GM21786 (cell line): ENCODE results near the gene SNTG2.
"Not testable (repeated sequence)": the region's sequence is repeated elsewhere in the genome, so short reads cannot be mapped to it uniquely, and the experiment has no call there.

Experiments
- ATAC-seq: cut with Tn5 transposase; IDR thresholded peaks from one replicate; pipeline ENCODE4 v1.9.1; 2021; ENCODE audit not compliant: unreplicated experiment

The SNTG2 gene

DNA sequence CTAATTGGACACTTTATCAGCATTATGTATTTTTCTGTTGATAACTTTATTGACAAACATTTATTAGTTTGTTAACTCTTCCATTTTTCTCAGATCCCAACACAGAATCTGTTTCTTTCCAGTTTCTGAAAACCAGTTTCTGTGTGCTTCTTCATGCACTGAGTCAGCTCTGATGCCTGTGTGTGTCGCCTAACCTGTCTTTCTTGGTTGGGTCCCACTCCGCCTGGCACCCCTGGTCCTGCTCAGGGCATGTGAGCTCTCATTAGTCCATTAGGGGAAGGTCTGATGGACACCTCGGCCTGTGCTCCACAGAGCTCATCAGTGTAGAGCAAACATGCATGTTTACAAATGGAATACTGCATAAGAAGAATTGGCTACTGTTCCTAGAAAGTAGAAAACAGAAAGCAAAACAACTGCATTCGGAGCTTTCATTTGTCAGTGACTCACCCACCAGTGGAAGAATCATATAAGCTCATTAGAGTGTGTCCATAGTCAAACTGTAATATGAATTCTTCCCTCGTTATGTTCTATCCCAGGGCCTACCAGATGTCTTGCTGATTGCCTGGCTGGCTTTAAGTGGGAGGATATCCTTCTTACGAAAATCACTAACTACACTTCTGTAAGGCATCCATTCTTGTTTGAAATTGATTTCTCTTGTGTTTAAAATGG lies 137.7 kb downstream of the SNTG2 start:
- no peak for ATAC-seq

DNA sequence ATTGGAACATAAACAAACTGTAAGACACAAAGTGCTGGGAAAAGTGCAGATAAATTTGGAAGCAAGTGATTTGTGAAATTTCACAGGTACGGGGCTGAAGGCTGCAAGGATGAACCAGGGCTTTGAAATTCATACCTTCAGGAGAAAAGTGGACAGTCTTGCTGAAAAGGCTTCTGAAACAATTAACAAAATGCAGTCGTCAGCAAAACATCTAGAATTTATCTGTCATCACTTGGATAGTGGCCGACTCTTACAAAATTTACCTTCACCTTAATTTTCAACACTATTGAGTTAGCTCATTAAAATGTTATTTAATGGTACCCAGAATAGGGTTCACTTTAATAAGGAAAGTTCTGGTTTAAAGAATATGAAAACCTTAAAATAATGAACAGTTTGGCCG lies 138.3 kb downstream of the SNTG2 start:
- ATAC-seq = no peak

DNA sequence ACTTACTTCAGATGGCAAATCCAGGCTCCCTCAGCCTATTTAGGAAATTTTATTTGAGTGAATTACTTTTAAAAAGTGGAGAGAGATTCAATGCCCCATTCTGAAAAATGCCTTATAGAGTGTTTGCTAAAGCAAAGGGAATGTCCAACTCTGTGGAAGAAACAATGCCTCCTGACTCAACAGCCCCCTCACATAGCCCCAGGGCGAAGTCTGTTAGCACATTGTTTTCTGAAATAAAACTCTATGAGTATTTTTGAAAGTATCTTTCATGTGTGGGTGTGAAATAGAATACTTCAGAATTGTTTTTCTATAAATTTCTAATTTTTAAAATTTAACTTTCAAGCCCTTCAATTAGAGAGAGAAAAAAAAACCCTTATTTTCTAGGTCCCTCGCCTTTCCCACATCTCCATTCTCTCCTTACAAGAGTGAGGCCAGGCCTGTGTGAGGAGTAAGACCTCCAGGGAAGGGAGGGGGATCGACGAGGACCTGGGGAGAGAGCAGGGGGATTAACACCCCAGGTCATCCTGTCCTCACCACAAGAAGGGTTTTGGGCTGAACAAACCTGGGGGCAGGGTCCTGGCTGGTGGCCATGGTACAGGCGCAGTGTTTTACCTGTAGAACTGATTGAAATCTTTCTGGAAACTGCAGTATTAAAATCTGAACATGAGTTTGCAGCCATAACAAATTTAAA lies 141.4 kb downstream of the SNTG2 start:
- ATAC-seq = no peak

DNA sequence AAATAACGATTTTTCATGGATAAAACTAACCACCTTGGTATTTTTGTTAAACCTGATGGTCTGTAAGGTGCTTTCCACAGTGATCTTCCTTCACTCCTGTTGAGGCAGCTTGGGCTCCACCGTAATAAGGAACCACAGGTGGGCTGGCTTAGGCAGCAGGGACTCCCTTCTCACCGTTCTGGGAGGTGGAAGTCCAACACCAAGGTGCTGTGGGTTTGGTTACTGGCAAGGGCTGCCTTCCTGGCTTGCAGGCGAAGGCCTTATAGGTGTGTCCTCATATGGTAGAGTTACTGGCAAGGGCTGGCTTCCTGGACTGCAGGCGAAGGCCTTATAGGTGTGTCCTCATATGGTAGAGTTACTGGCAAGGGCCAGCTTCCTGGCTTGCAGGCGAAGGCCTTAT lies 143.0 kb downstream of the SNTG2 start:
- not testable (repeated sequence) for ATAC-seq

DNA sequence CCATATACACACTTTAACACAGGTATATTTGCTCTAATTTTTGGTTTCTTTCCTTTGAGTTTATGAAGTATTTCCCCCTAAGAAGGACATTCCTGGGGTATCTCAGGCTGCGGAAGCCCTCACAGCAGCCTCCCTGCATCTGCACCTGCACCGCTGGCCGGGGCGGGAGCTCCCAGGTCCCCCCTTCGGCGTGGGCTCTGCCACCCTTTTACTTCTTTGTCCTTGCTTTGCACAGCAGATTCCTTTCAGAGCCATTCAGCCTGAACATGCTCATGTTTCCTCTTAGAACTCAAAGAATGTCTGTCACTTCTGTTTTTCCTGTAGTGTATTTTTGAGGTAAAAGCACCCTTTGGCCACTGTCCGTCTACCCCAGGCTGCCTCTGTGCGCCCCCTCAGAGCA lies 146.5 kb downstream of the SNTG2 start:
- no peak for ATAC-seq

DNA sequence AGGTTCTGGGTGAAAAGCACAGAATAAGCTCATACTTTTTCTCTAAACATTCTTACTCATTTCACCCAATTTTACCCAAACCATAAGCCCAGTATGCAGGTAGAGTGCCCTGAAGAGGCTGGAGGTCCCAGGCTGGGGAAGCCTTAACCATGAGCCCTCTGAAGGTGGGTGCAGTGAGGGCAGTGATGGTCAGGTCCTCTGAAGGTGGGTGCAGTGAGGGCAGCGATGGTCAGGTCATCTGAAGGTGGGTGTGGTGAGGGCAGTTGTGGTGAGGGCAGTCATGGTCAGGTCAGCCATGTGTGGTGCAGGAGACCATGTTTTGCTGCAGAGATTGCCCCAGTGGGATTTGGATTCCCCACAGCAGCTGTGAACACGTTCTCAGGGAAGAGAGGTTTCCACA lies 148.8 kb downstream of the SNTG2 start:
- no peak for ATAC-seq

DNA sequence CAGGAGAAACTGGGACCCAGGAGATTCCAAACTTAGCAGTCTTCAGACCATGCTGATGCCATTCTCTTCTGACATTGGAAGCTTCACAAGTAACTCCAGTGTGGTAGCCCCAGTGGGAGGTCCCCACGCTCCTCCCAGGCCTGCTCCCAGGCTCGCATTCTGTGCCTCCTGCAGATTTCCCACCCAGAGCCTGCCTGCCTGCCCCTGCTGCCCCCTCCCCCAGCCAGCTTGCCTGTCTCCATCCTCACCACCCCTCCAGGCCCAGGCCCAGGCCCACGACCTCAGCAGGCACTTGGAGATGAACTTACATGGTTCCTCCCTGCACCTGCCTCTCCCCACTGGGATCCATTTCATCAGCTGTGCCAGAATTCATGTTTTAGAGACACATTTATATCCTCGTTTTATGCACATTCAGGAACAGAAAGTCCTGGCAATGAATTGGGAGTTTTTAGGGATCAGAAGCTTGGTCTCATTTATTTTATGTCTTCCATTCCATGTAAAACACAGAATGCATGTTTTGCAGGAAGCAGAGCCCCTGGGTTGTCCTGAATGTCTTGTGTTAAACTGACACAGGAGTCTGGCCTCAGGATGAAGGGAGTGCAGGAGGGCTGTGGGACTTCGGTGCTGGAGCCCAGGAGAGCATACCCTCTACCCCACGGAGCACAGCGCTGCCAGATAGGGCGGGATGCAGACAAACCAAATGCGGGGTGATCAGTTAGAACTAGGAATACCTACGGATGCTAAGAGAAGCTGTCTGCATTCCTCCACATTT lies 150.5 kb downstream of the SNTG2 start:
- no peak for ATAC-seq

DNA sequence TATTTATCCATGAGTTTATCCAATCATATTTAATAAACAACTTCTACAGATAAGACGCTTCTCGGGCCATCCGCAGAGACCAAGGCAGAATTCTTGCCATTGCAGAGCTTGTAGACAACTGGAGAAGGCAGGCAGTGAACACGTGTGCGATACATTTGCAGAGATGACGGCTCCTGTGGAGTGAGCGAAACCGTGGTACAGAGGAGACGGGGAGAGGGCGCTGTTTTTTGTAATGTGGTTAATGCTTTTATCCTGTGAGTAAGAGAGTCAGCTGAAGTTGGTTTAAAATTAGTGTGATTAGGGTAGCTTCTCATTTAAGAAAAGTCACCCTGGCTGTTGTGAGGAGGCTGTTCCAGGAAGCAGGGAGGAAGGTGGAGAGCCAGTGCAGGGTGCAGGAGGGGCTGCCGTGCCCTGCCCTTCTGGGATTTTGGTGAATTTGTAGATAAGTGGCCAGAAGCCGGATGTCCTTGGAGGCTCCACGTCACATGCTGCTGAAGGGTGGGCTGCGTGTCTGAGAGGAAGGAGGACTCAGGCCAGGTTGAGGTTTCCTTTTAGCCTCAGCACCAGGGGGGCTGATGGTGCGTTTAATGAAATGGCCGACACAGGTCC lies 151.4 kb downstream of the SNTG2 start:
- no peak for ATAC-seq

DNA sequence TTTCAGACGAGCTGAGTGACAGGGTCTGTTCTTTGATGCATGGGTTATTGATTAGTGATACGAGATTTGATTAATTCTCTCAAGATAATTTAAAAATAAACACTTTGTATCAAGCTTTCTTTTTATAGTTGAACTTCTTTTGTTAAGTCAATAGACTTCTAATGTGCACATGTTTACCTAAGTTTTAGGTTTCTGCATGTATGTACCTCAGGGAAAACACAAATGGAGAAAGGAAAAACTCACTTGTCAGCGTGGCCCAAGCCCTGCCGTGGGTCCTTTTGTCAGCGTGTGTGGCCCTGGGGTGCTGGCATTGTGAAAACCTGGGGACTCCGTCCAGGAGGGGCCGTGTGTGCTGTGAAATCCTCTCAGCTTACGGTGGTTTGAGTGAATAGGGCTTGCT lies 153.7 kb downstream of the SNTG2 start:
- no peak for ATAC-seq

DNA sequence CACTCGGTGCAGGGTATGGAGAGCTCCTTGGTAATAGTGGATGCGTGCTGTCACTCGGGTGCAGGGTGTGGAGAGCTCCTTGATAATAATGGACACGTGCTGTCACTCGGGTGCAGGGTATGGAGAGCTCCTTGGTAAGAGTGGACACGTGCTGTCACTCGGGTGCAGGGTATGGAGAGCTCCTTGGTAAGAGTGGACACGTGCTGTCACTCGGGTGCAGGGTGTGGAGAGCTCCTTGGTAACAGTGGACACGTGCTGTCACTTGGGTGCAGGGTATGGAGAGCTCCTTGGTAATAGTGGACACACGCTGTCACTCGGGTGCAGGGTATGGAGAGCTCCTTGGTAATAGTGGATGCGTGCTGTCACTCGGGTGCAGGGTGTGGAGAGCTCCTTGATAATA lies 155.7 kb downstream of the SNTG2 start:
- ATAC-seq = not testable (repeated sequence)

DNA sequence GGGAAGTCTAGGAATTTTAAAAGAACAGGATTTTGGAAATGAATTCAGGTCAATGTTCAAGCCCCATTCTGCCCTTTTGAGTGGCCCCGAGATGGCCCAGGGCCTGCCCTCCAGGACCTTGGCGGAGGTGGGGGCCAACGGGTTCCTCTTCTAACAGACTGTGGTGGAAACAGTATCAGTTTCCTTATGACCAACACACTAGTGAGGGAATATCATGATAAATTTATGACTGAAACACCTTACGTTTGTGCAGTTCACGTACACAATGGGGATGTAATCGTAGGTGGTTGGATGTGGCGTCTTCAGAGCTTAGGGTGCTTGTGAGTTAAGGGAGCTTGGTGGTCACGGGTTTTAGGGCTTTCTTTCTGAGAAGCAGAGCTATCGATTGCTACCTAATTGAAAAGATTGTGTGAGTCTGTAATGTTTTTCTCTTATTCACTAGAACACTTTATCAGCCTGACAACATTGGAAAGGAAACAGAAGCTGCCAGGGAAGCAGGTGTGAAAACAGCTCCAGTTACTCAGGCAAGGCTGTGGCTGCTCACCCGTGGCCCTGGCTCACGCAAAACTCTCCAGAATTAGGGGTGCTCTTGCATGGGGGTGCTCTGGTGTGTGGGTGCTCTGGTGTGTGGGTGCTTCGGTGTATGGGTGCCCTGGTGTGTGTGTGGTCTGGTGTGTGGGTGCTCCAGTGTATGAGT lies 165.3 kb downstream of the SNTG2 start:
- ATAC-seq = no peak

DNA sequence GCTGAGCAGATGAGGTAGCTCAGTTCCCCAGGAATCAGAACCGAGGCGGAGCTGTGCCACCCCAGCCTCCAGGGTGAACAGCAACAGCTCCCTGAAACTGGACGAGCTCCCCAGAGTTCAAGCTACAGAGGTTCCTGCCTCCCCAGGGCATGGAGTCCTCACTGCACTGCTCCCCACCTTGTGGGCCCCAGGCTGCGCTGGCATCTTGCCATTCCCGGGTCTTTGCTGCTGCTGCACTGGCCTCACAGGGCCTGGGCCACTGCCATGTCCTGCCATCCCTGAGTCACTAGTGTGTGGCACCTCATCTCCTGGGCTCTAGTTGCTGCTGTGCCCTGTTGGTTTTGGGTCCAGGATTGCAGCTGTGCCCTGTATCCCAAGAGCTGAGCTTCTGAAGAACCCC lies 166.9 kb downstream of the SNTG2 start:
- no peak for ATAC-seq

DNA sequence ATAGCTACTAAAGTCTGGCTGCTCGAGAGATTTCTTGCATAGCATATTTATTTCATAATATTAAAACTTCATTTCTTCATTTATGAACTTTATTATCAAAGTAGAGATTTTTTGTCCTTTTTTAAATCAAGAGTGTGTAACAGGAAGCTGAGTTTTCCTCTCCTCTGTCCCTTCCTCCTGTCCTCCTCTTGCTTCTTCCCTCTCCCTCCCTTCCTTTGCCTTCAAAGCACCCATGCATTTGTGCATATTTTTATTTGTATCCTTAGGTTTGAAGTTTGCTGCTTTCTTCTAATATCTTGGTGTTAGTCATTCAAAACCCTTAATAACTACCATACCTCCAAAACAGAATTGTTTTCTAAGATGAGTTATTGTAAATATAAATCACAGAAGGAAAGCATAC lies 174.6 kb downstream of the SNTG2 start:
- ATAC-seq = no peak

DNA sequence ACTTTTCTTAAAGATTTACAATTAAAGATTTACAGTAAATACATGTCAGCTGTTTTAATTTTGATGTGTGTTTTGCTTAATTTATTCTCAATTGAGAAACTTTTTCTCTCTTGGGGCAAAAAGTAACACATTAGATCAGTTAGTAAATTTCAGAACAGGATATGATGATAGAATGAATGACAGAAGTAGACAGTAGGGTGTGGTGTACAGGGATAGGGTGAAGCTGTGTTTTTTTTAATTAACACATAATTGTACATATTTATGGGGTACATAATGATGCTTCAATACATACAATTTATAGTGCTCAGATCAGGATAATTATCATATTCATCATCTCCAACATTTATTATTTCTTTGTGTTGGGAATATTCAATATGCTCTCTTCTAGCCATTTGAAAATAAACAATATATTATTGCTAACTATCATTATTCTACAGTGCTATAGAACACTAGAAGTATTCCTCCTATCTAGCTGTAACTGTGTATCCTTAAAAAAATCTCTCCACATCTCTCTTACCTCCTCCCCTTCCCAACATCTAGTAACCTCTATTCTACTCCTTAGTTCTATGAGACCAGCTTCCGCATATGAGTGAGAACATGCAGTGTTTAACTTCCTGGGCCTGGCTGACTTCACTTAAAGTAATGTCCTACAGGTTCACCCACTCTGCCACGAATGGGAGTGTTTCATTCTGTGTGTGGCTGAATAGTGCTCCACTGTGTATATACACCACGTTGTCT lies 175.2 kb downstream of the SNTG2 start:
- ATAC-seq = no peak

DNA sequence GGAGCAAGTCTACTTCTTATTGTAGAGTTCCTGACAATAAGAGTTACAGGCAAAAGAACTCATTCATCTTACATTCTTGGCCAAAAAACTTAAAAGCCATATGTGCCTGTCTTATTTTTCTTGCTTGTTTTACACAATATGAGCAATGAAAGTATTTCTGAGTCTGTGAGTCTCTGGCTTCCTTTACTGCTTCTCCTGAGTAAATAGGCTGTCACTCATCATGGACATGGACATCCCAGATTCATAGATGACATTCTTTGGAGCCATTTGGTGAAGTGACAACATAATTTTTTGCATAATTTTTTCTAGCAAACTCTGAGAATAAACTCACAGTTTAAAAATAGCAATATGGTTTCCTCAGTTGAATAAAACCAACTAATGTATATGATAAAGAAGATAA lies 179.3 kb downstream of the SNTG2 start:
- ATAC-seq = no peak

DNA sequence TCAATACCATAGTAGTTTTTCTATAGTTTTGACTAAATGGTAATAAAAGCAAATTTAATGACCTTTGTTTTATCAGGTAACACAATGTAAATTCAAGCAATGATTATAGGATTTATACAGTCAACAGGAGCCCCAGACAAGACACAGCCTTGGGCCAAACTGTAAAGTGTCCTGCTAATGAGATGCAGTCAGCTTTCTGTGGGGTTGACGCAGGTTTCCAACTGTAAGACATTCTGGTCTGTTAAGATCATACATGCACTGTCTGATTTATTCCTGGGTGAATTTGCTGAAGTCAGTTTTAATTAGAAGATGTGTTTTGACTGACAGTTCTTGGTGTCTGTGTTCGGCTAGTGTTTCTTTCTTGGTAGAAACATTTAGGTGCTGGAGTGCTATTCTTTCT lies 180.3 kb downstream of the SNTG2 start:
- ATAC-seq = no peak

DNA sequence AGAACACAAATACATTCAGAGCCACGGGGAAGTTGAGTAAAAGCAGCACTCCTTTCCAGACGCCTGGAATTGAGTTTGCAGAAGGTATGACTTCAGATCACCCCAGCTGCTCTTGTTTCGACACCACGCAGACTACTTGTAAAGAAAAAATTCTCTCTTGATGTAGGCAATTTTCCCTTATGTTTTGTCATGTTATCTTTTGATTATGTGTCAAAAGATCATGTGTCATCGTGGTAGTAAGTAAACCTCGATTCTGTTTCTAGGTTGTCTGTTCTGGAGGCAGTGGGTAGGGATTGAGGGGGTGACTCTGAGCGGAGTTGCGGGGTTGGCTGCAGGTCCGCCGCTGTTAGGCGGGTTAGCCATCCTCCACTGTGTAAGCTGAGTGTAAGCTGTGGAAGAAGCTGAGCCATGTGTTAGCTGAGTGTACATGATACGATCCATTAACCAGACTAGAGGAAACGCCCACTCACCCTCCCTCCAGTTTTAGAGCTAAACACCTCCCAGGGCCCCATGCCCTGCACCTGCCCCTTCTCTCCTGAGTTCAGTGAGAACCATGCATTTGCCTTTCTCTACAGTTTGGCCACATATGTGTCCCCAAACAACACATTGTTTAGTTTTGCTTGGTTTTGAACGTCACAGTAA lies 181.8 kb downstream of the SNTG2 start:
- ATAC-seq = no peak

DNA sequence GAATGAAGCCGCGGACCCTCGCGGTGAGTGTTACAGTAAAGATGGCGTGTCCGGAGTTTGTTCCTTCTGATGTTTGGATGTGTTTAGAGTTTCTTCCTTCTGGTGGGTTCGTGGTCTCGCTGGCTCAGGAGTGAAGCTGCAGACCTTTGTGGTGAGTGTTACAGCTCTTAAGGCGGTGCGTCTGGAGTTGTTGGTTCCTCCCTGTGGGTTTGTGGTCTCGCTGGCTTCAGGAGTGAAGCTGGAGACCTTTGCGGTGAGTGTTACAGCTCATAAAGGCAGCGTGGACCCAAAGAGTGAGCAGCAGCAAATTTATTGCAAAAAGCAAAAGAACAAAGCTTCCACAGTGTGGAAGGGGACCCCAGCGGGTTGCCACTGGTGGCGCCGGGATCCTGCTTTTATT lies 183.2 kb downstream of the SNTG2 start:
- ATAC-seq = not testable (repeated sequence)

DNA sequence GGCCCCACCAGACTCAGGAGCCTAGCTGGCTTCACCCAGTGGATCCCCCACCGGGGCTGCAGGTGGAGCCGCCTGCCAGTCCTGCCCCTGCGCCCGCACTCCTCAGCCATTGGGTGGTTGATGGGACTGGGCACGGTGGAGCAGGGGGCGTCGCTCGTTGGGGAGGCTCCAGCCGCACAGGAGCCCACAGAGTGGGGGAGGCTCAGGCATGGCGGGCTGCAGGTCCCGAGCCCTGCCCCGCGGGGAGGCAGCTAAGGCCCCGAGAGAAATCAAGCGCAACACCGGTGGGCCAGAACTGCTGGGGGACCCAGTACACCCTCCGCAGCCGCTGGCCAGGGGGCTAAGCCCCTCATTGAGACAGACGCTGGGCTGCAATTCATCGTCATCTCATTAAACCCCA lies 184.0 kb downstream of the SNTG2 start:
- ATAC-seq = no peak

DNA sequence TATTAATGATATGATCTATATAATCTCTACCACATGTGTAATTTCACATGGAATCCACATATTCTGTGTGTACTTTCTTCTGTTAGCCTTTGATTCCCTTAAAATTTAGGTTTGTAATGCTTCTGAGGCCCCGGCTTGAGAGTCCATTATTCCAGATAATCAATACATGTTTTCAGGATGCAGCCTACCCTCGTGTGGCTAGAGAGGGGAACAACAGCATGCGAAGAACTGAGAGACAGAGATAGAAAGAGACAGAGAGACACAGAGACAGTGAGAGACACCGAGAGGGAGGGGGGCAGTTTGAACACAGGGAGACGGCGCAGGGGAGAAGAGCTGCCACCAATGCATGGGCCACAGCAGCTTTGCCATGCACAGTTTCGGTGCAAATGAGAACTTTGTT lies 185.4 kb downstream of the SNTG2 start:
- no peak for ATAC-seq
